Neural cell (in vitro differentiated cells): ENCODE measurements around the gene GRK7. TPM values are rescaled to one million over a fixed set of nuclear protein-coding genes. Genes with fewer than 3 reads are reported as not detected.

Source experiments
- H2AFZ ChIP-seq: fragments of 200-600, 300-800 bp; sonication (generic), shearing (Covaris generic); 2 replicates; pipeline ENCODE4 v1.6.0; 2014; ENCODE audit warnings: low read depth, mild to moderate bottlenecking, antibody characterized with exemption, low read length, moderate library complexity
- H3F3A ChIP-seq: fragments of 200-600 bp; shearing (Covaris generic); 2 replicates; pipeline ENCODE4 v1.6.1; 2016; ENCODE audit warnings: mild to moderate bottlenecking, moderate library complexity, mixed read lengths, antibody characterized with exemption, low read length; ENCODE audit not compliant: insufficient read depth, poor library complexity, severe bottlenecking
- H3K27ac ChIP-seq: fragments of 200-600, 300-800 bp; sonication (generic), shearing (Covaris generic); 2 replicates; pipeline ENCODE4 v1.5.1; 2014; ENCODE audit warnings: mild to moderate bottlenecking, low read length, moderate library complexity
- H3K27me3 ChIP-seq: fragments of 300-800, 200-600 bp; sonication (generic), shearing (Covaris generic); 2 replicates; pipeline ENCODE4 v1.6.0; 2014; ENCODE audit warnings: mild to moderate bottlenecking, low read depth, low read length, moderate library complexity; ENCODE audit not compliant: insufficient read depth
- H3K36me3 ChIP-seq: fragments of 300-800, 200-600 bp; sonication (generic), shearing (Covaris generic); 2 replicates; pipeline ENCODE4 v1.5.1; 2014; ENCODE audit warnings: mild to moderate bottlenecking, antibody characterized with exemption, low read length, moderate library complexity; ENCODE audit not compliant: insufficient read depth
- H3K4me2 ChIP-seq: fragments of 300-800, 200-600 bp; sonication (generic), shearing (Covaris generic); 2 replicates; pipeline ENCODE4 v1.6.0; 2014; ENCODE audit warnings: mild to moderate bottlenecking, low read length
- H3K4me3 ChIP-seq: fragments of 300-800, 200-600 bp; sonication (generic), shearing (Covaris generic); 2 replicates; pipeline ENCODE4 v1.5.1; 2014; ENCODE audit warnings: mild to moderate bottlenecking, low read length, moderate library complexity
- H3K79me2 ChIP-seq: fragments of 200-600 bp; shearing (Covaris generic); replicated peaks from 2 replicates; pipeline ENCODE4 v1.6.0; 2014; ENCODE audit warnings: mild to moderate bottlenecking, low read length, moderate library complexity; ENCODE audit not compliant: insufficient read depth
- H3K9ac ChIP-seq: fragments of 300-800, 200-600 bp; sonication (generic), shearing (Covaris generic); 2 replicates; pipeline ENCODE4 v1.6.1; 2016; ENCODE audit warnings: mild to moderate bottlenecking, low read length, mixed read lengths
- H3K9me2 ChIP-seq: fragments of 200-600 bp; shearing (Covaris generic); 2 replicates; pipeline ENCODE4 v1.6.1; 2016; ENCODE audit warnings: mild to moderate bottlenecking, low read length, mixed read lengths; ENCODE audit not compliant: insufficient read depth
- H3K9me3 ChIP-seq: fragments of 200-600, 300-800 bp; sonication (generic), shearing (Covaris generic); 2 replicates; pipeline ENCODE4 v1.6.1; 2016; ENCODE audit warnings: mild to moderate bottlenecking, mixed run types, low read length, moderate library complexity, mixed read lengths
- H4K20me1 ChIP-seq: fragments of 200-600 bp; shearing (Covaris generic); 2 replicates; pipeline ENCODE4 v1.6.1; 2016; ENCODE audit warnings: mild to moderate bottlenecking, mixed run types; ENCODE audit not compliant: insufficient read depth
- CTCF ChIP-seq: fragments of 450-650 bp; IDR thresholded peaks from 2 replicates; pipeline ENCODE4 v1.5.1; 2014; ENCODE audit warnings: antibody characterized with exemption, mild to moderate bottlenecking, moderate library complexity; ENCODE audit not compliant: poor library complexity, severe bottlenecking
- EP300 ChIP-seq: fragments of 450-650 bp; conservative IDR thresholded peaks from 2 replicates; pipeline ENCODE4 v1.6.1; 2014; ENCODE audit warnings: antibody characterized with exemption, mild to moderate bottlenecking, moderate library complexity; ENCODE audit not compliant: poor library complexity, severe bottlenecking
- EZH2 ChIP-seq: fragments of 200-600, 300-800 bp; shearing (Covaris generic), sonication (generic); IDR thresholded peaks from 2 replicates; pipeline ENCODE4 v1.6.1; 2014; ENCODE audit warnings: antibody characterized with exemption, low read length, borderline replicate concordance, mild to moderate bottlenecking; ENCODE audit not compliant: insufficient read depth, poor library complexity, severe bottlenecking
- MXI1 ChIP-seq: fragments of 450-650 bp; conservative IDR thresholded peaks from 2 replicates; pipeline ENCODE4 v1.6.1; 2014; ENCODE audit warnings: antibody characterized with exemption, mild to moderate bottlenecking; ENCODE audit not compliant: poor library complexity, severe bottlenecking
- POLR2AphosphoS5 ChIP-seq: IDR thresholded peaks from 2 replicates; pipeline ENCODE4 v1.6.1; 2012
- RAD21 ChIP-seq: fragments of 450-650 bp; conservative IDR thresholded peaks from 2 replicates; pipeline ENCODE4 v1.6.1; 2014; ENCODE audit warnings: antibody characterized with exemption, mild to moderate bottlenecking, moderate library complexity
- REST ChIP-seq: IDR thresholded peaks from 2 replicates; pipeline ENCODE4 v1.6.1; 2012; ENCODE audit warnings: borderline replicate concordance
- SMC3 ChIP-seq: fragments of 450-650 bp; conservative IDR thresholded peaks from 2 replicates; pipeline ENCODE4 v1.6.1; 2014; ENCODE audit warnings: antibody characterized with exemption, mild to moderate bottlenecking, moderate library complexity; ENCODE audit not compliant: poor library complexity
- TAF1 ChIP-seq: IDR thresholded peaks from 2 replicates; pipeline ENCODE4 v1.6.1; 2012; ENCODE audit warnings: low read depth
- polyA plus RNA-seq: library from polyadenylated mRNA; depleted of rRNA; stranded (reverse); fragments of >200 nt; gene quantifications from 2 replicates; pipeline ENCODE4 v1.2.3, GENCODE V29; 2014

Gene GRK7
- polyA plus RNA-seq, 1 donor from 2014 or later: not detected

GRCh38 chr3:141804447-141804777 lies 41.2 kb downstream of the GRK7 start:
- H2AFZ ChIP-seq: no peak overlapping the region
- H3K9me3 ChIP-seq: no peaks in the 10 kb centered on the region
- H3K9me2 ChIP-seq: no peaks in the 10 kb centered on the region
- H3K79me2 ChIP-seq: no peaks in the 10 kb centered on the region
- H3K4me2 ChIP-seq: no peak overlapping the region
- H3K27me3 ChIP-seq: no peaks in the 10 kb centered on the region
- no peak overlapping the region for H3K27ac ChIP-seq
- H3K9ac ChIP-seq: no peak overlapping the region
- no peak overlapping the region for H3K4me3 ChIP-seq
- H4K20me1 ChIP-seq: no peaks in the 10 kb centered on the region
- no peaks in the 10 kb centered on the region for H3K36me3 ChIP-seq
- no peaks in the 10 kb centered on the region for H3F3A ChIP-seq
- no peak for TF ChIP-seq MXI1
- TF ChIP-seq RAD21: no peak
- no peak for TF ChIP-seq REST
- TF ChIP-seq TAF1: no peak
- no peak for TF ChIP-seq EP300
- no peak for TF ChIP-seq CTCF
- no peak for TF ChIP-seq POLR2AphosphoS5
- TF ChIP-seq EZH2: no peak
- TF ChIP-seq SMC3: no peak

- TF ChIP-seq SMC3 (no peak), EZH2 (no peak), EP300 (no peak), REST (no peak), CTCF (no peak), TAF1 (no peak), MXI1 (no peak), RAD21 (no peak), POLR2AphosphoS5 (no peak)
- H3K4me3 ChIP-seq: no peak overlapping the region
- no peak overlapping the region for H3K4me2 ChIP-seq
- no peaks in the 10 kb centered on the region for H3K9me2 ChIP-seq
- no peaks in the 10 kb centered on the region for H3K9me3 ChIP-seq
- no peak overlapping the region for H3K27ac ChIP-seq
- H2AFZ ChIP-seq: no peak overlapping the region
- H3K9ac ChIP-seq: no peak overlapping the region
- H3K27me3 ChIP-seq: no peaks in the 10 kb centered on the region
- no peaks in the 10 kb centered on the region for H3K36me3 ChIP-seq
- H3F3A ChIP-seq: no peaks in the 10 kb centered on the region
- no peaks in the 10 kb centered on the region for H3K79me2 ChIP-seq
- H4K20me1 ChIP-seq: no peaks in the 10 kb centered on the region
Measured at GRCh38 chr3:141804778-141805639, 41.8 kb downstream of the GRK7 start.
